Right renal cortex interstitium (tissue), 3 donors: Measurements from ENCODE around the gene KCNIP3. TPM values are rescaled to one million over a fixed set of nuclear protein-coding genes. Genes with fewer than 3 reads are reported as not detected.
A peak's percentile ranks its signal among the peaks of the same experiment; 100 is the strongest.

Source experiments
- DNase-seq, 3 donors: peaks; one replicate each; pipeline ENCODE4 v3.0.0-alpha.2; 2013; ENCODE audit warnings: low read depth in 3 of 3, low spot score in 2 of 3
- polyA plus RNA-seq, 3 donors: library from polyadenylated mRNA; unstranded; fragments of 120-200 nt; gene quantifications; one replicate each; pipeline ENCODE4 v1.2.1, GENCODE V29; 2013; ENCODE audit not compliant: insufficient read length in 3 of 3

The KCNIP3 gene
- polyA plus RNA-seq, 3 donors = 14.0 to 14.7 (median 14.4) TPM

DNA sequence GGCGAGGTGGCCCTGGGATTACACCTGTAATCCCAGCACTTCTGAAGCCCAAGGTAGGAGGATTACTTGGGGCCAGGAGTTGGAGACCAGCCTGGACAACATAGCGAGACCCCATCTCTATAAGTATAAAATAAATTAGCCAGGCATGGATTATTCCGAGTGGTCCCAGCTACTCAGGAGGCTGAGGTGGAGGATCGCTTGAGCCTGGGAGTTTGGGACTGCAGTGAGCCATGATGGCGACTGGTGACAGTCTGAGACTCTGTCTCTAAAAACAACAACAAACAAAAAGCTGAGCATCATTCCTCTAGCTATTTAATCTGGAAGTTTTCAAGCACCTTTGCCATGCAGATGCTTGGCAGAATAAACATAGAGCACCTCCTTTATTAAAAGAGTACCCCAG lies 83.6 kb downstream of the KCNIP3 start:
- DNase-seq = no peak

DNA sequence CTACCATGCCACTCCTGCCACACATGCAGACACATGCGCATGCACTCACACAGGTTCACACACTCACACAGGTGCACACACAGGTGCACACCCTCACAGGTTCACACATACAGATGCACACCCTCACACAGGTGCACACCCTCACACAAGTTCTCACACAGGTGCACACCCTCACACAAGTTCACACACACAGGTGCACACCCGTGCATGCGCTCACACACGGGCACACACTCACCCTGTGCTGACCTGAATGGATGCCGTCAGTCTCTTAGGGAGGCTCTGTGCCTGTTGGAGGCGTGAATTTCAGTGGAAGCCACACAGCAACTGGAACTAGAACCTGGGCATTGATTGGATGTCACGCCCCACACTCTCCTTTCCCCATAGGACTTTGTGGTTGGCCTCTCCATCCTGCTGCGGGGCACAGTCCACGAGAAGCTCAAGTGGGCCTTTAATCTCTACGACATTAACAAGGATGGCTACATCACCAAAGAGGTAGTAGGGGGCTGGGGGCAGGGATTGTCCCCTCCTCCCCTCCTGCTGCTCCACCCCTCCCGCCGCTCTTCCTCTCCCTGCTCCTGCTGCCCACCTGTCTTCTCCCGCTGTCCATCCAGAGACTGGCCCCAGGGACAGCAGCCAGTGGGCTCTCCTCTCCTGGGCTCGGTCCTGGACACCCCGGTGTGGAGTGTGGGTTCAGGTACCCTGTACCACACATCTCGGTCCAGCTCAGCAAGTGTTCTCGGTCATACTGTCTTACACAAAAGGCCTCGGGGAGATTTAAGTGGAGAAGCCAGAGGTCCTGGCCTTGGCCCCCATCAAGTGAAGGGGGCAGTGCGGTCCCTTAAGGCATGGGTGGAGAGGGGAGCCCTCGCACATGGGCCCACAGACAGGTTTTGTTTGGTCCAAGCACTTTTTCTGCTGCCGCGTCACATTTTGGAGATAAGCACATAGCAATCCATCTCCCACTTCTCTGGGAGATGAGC lies 84.4 kb downstream of the KCNIP3 start:
- DNase-seq = no peak

DNA sequence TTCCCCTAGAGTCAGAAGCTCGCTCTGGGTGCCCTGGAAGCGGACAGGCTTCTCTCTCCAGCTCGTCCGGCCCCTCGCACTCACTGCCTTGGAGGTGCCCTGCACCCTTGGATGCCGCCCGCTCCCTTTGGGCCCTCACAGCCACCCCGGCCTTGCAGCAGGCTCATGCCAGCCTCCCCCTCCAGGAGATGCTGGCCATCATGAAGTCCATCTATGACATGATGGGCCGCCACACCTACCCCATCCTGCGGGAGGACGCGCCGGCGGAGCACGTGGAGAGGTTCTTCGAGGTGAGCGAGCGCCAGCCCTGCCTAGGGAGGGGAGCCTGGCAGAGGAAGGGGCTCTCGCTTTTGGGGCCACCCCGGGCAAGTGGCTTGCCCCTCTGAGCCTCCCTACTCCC lies 85.0 kb downstream of the KCNIP3 start:
- DNase-seq = no peak

DNA sequence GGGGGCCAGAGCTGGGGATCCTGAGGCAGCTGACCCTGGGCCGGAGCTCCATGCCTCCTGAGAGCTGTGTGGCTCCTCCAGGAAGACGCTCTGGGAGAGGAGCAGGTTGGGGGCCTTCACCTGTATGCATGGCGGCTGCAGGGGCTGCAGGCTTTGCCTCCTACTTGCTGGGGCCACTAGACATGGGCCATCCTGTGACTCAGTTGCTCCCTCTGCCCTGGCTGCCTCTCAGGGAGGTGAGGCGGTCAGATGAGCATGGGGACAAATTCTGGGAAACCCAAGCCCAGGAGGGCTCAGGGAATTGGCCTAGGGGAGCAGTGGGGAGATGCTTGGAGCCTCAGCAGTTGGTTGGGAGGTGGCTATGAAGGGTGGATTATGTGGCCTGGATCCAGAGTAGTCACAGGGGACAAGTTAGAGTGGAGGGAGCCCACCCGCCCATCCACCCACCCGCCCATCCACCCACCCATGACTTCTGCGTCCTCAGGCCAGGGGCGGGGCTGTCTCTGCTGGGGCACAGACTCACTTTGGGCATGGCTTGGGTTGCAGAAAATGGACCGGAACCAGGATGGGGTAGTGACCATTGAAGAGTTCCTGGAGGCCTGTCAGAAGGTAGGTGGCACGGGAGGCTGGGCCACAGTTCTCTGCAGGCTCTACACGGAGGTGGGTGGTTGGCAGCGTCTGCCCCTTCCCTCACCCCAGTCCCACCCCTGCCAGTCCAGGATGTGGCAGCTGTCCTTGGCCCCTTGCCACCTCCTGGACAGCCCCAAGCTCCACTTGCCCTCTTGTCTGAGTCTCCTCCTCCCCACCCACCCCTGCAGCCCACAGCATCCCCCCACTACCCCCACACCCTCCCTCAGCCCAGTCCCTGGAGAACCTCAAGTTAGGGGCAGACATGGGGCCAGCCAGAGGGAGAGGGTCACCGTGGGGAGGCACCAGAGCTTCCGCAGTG lies 85.8 kb downstream of the KCNIP3 start:
- DNase-seq = no peak

DNA sequence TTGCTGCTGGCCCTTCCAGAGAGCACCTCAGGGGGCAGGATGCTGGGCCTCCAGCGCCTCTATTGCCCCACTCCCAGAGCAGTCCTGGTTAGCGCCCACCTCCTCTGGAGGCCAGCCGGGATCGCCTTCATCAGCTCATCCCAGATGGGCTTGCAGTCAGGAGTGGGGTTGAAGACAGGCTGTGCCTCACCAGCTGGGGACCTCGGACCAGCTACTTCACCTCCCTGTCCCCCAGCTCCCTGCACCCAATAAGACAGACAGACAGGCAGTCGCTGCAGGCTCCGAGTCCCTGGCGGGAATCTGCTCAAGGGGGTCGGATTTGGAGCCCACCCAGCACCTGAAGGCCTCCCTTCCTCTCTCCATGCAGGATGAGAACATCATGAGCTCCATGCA lies 86.5 kb downstream of the KCNIP3 start:
- DNase-seq = no peak

DNA sequence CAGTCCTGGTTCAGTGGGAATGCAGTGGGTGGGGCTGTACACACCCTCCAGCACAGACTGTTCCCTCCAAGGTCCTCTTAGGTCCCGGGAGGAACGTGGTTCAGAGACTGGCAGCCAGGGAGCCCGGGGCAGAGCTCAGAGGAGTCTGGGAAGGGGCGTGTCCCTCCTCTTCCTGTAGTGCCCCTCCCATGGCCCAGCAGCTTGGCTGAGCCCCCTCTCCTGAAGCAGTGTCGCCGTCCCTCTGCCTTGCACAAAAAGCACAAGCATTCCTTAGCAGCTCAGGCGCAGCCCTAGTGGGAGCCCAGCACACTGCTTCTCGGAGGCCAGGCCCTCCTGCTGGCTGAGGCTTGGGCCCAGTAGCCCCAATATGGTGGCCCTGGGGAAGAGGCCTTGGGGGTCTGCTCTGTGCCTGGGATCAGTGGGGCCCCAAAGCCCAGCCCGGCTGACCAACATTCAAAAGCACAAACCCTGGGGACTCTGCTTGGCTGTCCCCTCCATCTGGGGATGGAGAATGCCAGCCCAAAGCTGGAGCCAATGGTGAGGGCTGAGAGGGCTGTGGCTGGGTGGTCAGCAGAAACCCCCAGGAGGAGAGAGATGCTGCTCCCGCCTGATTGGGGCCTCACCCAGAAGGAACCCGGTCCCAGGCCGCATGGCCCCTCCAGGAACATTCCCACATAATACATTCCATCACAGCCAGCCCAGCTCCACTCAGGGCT lies 87.9 kb downstream of the KCNIP3 start:
- DNase-seq = peak in 1 of 3 donors; percentile 3

DNA sequence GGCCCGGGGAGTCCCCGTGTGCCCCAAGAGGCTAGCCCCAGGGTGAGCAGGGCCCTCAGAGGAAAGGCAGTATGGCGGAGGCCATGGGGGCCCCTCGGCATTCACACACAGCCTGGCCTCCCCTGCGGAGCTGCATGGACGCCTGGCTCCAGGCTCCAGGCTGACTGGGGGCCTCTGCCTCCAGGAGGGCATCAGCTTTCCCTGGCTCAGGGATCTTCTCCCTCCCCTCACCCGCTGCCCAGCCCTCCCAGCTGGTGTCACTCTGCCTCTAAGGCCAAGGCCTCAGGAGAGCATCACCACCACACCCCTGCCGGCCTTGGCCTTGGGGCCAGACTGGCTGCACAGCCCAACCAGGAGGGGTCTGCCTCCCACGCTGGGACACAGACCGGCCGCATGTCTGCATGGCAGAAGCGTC lies 88.4 kb downstream of the KCNIP3 start:
- DNase-seq = peak in 1 of 3 donors; percentile 6

DNA sequence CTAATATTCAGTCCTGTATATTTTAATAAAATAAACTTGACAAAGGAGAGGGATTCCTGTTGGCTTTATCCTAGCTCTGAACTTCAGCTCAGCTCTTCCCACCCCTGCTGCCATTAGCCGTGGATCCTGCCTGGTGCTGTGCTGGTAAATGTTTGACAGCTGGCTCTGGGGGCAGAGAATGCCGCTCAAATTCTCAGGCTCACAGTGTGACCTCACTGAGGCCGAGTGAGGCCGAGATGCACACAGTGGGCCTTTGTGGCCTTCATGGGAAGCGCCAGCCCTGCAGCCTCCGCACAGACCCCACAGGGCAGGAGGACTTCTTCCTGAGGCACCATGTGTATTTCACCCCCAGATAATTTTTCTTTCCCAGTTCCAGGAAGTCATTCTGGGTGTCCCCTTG lies 88.9 kb downstream of the KCNIP3 start:
- no peak for DNase-seq

DNA sequence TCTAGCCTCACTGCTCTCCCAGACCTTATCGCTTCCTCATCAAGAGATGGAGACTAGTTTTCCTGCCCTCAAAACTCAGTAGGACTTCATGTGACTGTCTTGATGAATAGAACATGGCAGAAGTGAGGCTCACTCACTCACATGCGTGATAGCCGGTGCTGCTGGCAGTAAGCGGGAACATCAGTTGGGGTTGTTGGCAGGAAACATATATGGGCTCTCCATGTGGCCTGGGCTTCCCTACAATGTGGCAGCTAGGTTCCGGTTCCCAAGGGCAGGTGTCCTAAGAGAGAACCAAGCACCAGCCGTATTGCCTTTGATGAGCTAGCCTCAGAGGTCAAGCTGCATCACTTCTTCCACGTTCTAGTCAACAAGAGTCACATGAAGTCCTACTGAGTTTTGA lies 90.2 kb downstream of the KCNIP3 start:
- DNase-seq = no peak

DNA sequence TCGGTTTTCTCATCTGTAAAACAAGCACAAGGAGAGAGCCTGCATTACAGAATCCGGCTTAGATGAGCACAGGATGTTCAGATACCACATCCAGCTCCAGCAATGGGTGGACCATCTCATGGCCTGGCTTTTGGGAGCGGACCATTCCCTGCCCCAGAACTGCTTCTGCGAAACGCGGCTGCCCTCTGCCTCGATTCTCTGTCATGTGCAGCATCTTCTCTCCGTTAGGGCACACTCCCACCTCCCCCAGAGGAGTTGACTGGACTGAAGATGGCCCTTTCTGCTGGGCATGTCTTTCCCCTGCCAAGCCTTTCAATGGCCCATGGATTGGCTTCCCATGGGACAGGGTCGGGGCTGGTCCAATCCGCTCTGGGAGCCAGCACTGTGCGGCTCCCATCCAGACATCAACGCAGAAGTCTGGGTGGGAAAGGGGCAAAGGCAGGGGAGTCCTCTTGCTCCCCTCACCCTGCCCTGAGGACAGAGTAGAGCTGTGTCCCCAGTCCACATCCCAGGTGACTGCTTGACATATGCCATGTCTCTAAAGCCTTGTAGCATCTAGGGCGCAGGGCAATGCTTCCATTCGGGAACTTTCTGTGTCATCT lies 91.0 kb downstream of the KCNIP3 start:
- no peak for DNase-seq

DNA sequence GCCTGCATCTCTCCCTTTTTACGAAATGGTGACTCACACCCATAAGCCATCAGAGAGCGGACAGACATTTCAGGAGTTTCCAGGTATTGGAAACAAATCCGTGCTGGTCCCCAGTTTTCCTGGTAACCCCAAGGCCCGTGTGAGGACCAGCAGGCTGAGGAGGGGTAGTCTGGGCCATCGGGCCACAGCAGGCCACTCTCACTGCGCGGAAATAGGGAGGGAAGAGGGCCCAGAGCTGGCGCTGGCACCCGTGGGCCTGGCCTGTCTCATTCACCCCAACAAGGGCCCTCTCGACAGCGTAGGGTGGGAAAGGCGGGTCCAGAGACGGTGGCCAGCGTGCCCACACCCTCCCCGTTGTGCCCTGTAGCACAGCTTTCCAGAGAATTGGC lies 91.7 kb downstream of the KCNIP3 start:
- no peak for DNase-seq

DNA sequence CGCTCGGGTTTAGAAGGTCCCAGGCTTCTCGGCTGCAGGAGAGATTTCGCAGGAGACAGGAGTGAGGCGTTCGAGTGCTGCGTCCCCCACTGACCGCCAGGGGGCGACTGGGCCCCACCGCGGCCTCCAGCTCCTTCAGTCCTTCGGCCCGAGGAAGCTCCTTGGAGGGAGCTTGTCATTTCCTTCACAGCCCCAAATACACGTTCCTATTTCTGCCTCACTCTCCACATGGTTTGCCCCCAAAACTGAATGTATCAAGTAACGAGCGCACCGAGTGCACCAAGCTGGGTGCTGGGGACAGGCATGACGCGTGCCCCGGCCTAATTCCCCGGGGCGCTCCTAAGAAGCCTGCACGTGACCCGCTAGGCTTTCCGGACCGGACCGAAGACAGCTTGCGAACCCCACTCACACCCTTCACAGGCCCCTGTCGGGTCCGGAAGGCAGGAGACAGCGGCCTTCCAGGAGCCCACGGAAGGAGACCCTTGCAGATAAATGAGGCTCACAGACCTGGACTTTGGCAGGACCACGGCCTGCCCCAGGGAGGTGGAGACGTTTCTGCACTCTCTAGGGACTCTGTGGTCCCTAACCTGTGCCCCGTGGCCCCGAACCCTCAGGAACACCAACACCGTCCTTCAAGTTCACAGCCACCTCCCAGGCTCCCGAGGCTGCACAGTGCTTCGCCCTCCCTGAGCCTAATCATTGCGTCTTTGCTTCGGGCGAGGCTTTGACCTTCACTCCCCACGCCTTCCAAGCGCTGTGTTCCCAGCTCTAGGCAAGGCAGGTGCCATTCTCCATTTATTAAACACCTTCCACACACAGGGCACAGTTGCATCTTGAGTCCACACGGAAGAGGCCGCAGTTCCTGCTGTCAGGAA lies 92.3 kb downstream of the KCNIP3 start:
- DNase-seq = peak in 1 of 3 donors; percentile 21

DNA sequence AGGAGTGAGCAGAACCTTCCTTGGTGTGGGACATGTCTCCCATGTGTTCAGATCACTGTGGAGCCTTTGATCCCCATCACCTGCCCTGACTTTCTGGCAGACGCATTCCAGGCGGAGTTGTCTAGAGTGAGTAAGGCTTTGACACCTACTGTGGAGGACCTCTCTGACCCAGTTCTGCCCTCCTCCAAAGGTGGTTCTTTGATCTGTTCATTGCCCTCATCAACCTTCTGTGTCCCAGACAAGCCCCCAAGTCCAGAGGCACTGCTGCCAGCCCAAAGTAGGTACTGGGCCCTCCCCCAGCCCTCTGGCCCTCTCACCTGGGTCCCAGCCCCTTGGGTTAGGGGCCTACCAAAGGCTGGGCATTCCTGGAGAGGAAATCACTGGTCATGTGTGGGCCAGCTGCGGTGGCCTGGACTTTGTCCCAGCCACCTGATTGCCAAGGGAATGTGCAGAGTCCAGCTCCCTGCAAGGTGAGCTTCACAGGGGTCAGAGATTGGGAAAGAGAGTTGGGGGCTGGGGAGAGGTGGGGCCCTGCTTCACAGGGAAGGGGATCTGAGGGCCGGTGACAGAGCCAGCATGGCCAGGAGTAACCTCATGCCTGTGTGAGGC lies 93.2 kb downstream of the KCNIP3 start:
- DNase-seq = no peak

DNA sequence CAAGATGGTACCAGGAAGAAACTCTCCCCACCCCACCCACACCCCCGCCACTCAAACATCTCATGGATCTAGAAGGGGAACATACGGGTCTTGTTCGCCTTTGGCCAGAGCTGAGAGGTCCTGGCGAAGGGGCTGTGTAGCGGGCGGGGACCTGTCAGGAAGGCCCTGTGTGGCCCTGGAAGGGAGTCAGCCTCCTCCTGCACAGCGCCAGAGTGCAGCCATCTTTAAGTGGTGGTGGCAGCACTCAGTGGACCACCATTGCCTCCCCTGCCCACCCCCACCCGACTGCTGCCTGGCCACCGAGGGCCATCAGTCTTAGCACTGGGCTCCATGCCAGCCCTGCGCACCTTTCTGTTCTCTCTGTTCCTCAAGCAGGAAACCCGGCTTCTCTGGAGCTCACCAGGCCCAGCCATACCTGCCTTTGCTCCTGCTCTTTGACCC lies 93.8 kb downstream of the KCNIP3 start:
- DNase-seq = no peak

DNA sequence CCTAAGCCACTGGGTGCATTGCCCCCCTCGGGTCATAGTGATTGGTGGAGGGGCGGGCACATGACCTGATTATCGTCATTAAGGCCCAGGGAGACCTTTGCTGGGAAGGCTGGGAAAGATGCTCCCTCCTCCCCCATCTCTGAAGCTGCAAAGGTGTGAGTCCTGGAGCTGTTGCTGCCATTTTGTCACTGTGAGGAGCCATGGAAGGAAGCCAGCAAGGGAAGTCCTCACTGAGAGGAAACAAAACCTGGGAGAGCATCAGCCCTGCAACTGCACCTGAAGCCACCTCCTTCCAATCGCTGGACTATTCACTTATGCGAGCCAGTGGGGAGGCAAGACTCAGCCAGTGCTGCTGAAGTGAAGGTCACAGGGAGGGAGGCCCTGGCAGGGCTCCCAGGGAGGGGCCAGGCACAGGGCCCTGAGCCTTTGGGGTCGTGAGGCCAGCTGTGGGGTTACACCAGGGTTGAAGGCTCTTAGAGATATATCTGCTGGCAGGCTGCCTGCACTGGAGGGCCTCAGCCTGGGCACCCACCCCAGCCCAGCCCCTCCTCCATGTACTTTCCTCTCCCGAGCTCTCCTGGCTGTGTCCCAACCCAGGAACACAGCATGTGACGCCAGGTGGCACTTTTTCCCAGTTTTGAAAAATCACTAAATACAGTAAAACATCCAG lies 94.6 kb downstream of the KCNIP3 start:
- no peak for DNase-seq

DNA sequence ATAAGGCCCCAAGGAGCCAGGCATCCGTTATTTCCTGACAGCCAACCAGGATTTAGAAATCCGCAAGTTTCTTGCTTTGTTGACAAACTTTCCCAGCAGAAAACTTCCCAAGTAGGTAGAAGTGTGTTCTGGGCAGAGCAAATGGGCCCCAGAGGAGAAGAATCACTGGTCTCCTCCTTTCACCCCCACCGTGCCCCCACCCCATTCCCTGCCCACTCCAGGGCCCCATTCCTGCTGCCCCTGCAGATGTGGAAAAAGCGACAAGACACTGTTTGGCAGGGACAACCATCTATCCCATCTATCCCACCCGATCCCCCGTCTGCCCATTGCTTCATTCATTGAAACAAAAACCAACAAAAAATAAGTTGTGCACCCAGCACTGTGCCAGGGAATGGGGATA lies 95.2 kb downstream of the KCNIP3 start:
- no peak for DNase-seq

DNA sequence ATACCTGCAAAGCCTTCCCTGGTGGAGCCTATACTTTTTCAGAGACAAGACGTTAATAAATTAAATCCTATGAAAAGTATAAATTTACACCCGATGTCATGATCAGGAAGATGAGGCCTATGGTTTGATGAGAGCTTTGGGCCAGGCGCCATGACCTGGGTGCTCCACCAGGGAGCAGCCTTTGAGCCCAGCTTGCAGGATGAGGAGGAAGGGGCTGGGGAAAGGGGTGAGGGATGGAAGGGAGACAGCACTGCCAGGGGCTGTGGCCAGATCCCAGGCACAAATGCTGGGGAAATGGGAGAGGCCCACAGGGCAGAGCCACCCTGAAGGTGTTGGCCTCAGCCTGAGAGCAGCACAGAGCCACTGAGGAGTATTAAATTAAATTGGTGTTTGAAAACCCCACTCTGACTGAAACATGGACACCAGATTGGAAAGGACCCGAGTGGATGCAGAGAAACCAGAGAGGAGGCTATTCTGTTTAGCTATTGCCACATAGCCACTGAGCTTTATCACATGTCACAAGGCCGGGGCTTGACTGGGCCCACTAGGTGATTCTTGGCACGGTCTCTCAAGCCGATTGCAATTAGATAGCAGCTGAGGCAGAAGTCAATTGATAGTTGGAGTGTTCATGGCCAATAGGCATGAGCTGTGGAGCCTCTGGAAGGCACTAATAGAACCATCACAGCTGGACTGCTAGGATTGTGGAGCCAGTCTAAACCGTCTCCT lies 95.7 kb downstream of the KCNIP3 start:
- DNase-seq = no peak

DNA sequence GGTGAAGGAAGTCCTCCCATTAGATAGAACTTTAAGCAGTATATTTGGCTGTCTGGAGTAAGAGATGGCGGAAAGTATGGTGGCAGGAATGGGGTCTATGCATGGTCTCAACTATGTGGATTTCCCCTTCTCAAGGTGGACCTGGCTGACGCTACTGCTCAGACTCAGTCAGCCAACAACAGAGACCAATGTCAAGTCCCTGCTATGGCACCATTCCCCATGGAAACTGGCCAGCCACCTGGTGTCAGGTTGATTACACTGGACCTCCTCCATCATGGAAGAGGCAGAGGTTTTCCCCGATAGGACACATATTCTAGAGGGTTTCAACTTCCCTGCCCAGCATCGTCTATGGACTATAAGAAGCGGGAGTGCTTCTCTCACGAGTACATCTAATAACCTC lies 96.8 kb downstream of the KCNIP3 start:
- DNase-seq = no peak
